Liver (tissue), 9 donors: ENCODE data around the gene RALB. TPM values are rescaled to one million over a fixed set of nuclear protein-coding genes. Genes with fewer than 3 reads are reported as not detected.

Experiments
- DNase-seq: peaks from one replicate; pipeline ENCODE4 v3.0.0-alpha.2; 2017; ENCODE audit warnings: low spot score
- H3K27ac ChIP-seq, 2 donors: one replicate each; pipeline ENCODE4 v1.7.0; 2013; ENCODE audit warnings: inconsistent platforms in 2 of 2, low read length in 2 of 2, control low read depth in 1 of 2, low read depth in 1 of 2, mild to moderate bottlenecking in 1 of 2
- H3K27me3 ChIP-seq, 4 donors: one replicate each; pipeline versions ENCODE4 v1.6.1 to v1.7.0; 2013; ENCODE audit warnings: low read length in 3 of 4, inconsistent platforms in 1 of 4, mild to moderate bottlenecking in 1 of 4, moderate library complexity in 1 of 4; ENCODE audit not compliant: control insufficient read depth in 4 of 4, insufficient read depth in 4 of 4
- H3K36me3 ChIP-seq, 4 donors: one replicate each; pipeline versions ENCODE4 v1.6.1 to v1.7.0; 2013; ENCODE audit warnings: low read length in 3 of 4, mild to moderate bottlenecking in 3 of 4, low read depth in 1 of 4, moderate library complexity in 1 of 4; ENCODE audit not compliant: control insufficient read depth in 4 of 4, insufficient read depth in 3 of 4
- H3K4me1 ChIP-seq, 4 donors: one replicate each; pipeline versions ENCODE4 v1.6.1 to v1.7.0; 2013; ENCODE audit warnings: low read length in 3 of 4, mild to moderate bottlenecking in 3 of 4, moderate library complexity in 1 of 4; ENCODE audit not compliant: control insufficient read depth in 4 of 4, insufficient read depth in 4 of 4
- H3K4me3 ChIP-seq, 3 donors: one replicate each; pipeline versions ENCODE4 v1.6.1 to v1.7.0; 2013; ENCODE audit warnings: low read length in 3 of 3, control low read depth in 1 of 3, low read depth in 1 of 3, mild to moderate bottlenecking in 1 of 3
- H3K9ac ChIP-seq, 2 donors: one replicate each; pipeline ENCODE4 v1.7.0; 2013; ENCODE audit warnings: low read length in 2 of 2, mild to moderate bottlenecking in 2 of 2, moderate library complexity in 2 of 2, control low read depth in 1 of 2, low read depth in 1 of 2
- H3K9me3 ChIP-seq, 4 donors: one replicate each; pipeline versions ENCODE4 v1.6.1 to v1.7.0; 2013; ENCODE audit warnings: low read length in 3 of 4; ENCODE audit not compliant: control insufficient read depth in 4 of 4
- ATF3 ChIP-seq: IDR thresholded peaks from 2 replicates; pipeline ENCODE4 v1.6.1; 2016; ENCODE audit warnings: antibody characterized with exemption
- CTCF ChIP-seq: fragments of 150-350 bp; IDR thresholded peaks from 2 replicates; pipeline ENCODE4 v1.5.1; 2017; ENCODE audit warnings: improper control_type of control experiment, low read depth, low read length; ENCODE audit not compliant: missing input control
- EGR1 ChIP-seq, 2 donors: IDR thresholded peaks; 2 replicates each; pipeline ENCODE4 v1.6.1; 2016 to 2018; ENCODE audit warnings: antibody characterized with exemption in 2 of 2, low read depth in 2 of 2
- FOXA2 ChIP-seq: IDR thresholded peaks from 2 replicates; pipeline ENCODE4 v1.6.1; 2016; ENCODE audit warnings: antibody characterized with exemption
- GABPA ChIP-seq, 2 donors: IDR thresholded peaks in 1 of 2; conservative IDR thresholded peaks in 1 of 2; 2 replicates each; pipeline ENCODE4 v1.6.1; 2016; ENCODE audit warnings: antibody characterized with exemption in 2 of 2, mild to moderate bottlenecking in 1 of 2, moderate library complexity in 1 of 2
- HNF4A ChIP-seq, 2 donors: conservative IDR thresholded peaks; 2 replicates each; pipeline ENCODE4 v1.6.1; 2016; ENCODE audit warnings: antibody characterized with exemption in 2 of 2, mild to moderate bottlenecking in 2 of 2
- HNF4G ChIP-seq: IDR thresholded peaks from 2 replicates; pipeline ENCODE4 v1.6.1; 2016; ENCODE audit warnings: antibody characterized with exemption
- JUND ChIP-seq, 2 donors: IDR thresholded peaks; 2 replicates each; pipeline ENCODE4 v1.6.1; 2016; ENCODE audit warnings: antibody characterized with exemption in 2 of 2
- MAX ChIP-seq: IDR thresholded peaks from 2 replicates; pipeline ENCODE4 v1.6.1; 2016; ENCODE audit warnings: antibody characterized with exemption
- NR2F2 ChIP-seq: IDR thresholded peaks from 2 replicates; pipeline ENCODE4 v1.6.1; 2016; ENCODE audit warnings: antibody characterized with exemption
- RAD21 ChIP-seq, 2 donors: IDR thresholded peaks; 2 replicates each; pipeline ENCODE4 v1.6.1; 2016; ENCODE audit warnings: antibody characterized with exemption in 2 of 2, mild to moderate bottlenecking in 2 of 2
- RXRA ChIP-seq, 2 donors: IDR thresholded peaks; 2 replicates each; pipeline ENCODE4 v1.6.1; 2017 to 2018; ENCODE audit warnings: antibody characterized with exemption in 2 of 2, mild to moderate bottlenecking in 1 of 2
- SP1 ChIP-seq: IDR thresholded peaks from 2 replicates; pipeline ENCODE4 v1.6.1; 2018; ENCODE audit warnings: antibody characterized with exemption, mild to moderate bottlenecking
- YY1 ChIP-seq: IDR thresholded peaks from 2 replicates; pipeline ENCODE4 v1.6.1; 2016; ENCODE audit warnings: antibody characterized with exemption, mild to moderate bottlenecking
- WGBS: extraction: QIAGEN DNeasy Blood & Tissue Kit; methylation state at CpG from one replicate; pipeline ENCODE4 v1.1.7; 2013; 5-methylcytosine and 5-hydroxymethylcytosine counted together
- polyA plus RNA-seq, 2 donors: library from polyadenylated mRNA; stranded (reverse) in 1 of 2; unstranded in 1 of 2; fragments of 200-250 nt in 1 of 2; fragments of >200 nt in 1 of 2; fragmentation: Nextera tagmentation in 1 of 2; extraction: Ambion mirVana in 1 of 2; gene quantifications; one replicate each; pipeline versions ENCODE4 v1.2.1 to v1.2.3, GENCODE V29; 2013 to 2015
- total RNA-seq, 2 donors: library from RNA; depleted of rRNA; stranded (reverse); fragments of >200 nt; gene quantifications; one replicate each; pipeline ENCODE4 v1.2.3, GENCODE V29; 2014
- TF ChIP-seq, protein P1 (sequence below): IDR thresholded peaks from 2 replicates; pipeline ENCODE4 v1.6.1; 2016; ENCODE audit warnings: antibody characterized with exemption
- donor health status: healthy.
- donor health status: healthy.
- donor health status: healthy.
- donor health status: healthy.
- donor health status: healthy.

RALB gene
- total and polyA plus RNA-seq, 4 donors: 11.1 to 26.4 (median 20.1) TPM

DNA sequence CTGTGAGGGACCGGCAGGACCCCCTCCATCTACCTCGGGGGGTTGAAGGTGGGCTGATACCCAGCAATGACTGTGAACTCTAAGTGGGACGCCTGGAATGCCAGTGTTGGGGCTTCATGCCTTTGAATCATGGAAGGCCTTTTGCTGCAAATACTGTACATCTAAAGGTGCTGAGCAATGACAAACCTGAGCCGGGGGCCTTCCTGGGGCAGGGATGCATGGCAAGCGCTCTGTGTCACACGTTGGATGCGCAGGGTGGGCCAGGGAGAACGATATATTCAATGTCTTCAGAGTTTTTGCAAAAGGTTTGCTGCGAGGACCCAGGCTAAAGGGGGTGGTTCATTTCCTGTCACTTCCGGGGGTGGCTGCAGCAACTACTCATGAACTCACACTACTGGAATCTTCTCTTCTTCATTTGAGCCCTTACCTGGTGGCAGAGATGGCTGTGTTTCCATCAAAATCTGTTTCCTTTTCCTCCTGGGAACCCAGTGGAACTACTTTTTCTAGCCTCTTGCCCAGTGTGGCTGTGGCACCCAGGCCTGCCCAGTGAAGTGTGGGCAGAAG, 69.2 kb downstream of the RALB start (continued):
- TF ChIP-seq NR2F2 (no peak), MAX (no peak), HNF4G (no peak), RAD21 (IDR thresholded peaks at IDR 0.05) (no peak), GABPA (IDR thresholded peaks at IDR 0.05 in 1 of 2, conservative IDR thresholded peaks at IDR 0.05 in 1 of 2) (no peak), ATF3 (no peak)
- TF ChIP-seq, protein P1, sequence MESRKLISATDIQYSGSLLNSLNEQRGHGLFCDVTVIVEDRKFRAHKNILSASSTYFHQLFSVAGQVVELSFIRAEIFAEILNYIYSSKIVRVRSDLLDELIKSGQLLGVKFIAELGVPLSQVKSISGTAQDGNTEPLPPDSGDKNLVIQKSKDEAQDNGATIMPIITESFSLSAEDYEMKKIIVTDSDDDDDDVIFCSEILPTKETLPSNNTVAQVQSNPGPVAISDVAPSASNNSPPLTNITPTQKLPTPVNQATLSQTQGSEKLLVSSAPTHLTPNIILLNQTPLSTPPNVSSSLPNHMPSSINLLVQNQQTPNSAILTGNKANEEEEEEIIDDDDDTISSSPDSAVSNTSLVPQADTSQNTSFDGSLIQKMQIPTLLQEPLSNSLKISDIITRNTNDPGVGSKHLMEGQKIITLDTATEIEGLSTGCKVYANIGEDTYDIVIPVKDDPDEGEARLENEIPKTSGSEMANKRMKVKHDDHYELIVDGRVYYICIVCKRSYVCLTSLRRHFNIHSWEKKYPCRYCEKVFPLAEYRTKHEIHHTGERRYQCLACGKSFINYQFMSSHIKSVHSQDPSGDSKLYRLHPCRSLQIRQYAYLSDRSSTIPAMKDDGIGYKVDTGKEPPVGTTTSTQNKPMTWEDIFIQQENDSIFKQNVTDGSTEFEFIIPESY: no peak

DNA sequence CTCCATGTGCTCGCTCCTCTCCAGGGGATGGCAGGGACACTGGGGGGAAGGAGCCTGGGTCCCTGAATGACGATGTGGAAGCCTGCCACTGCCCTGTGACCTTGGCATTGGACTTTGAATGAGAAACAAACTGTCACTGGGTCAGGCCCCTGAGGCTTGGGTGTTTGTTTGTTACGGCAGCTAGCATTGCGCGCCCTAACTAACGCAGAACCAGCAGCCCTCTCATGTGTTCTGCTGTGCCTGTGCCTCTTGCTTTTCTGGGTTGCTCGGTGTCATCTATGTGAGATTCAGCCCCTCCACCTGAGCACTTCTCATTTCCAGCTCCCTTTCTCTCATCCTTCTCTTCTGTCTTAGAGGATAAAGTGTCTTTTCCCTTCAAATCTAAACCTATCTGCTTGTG, 69.7 kb downstream of the RALB start:
- no peak overlapping the region for H3K27ac ChIP-seq
- no peak for DNase-seq
- no peak overlapping the region for H3K9ac ChIP-seq
- H3K9me3 ChIP-seq: no peaks in the 10 kb centered on the region
- no peaks in the 10 kb centered on the region for H3K27me3 ChIP-seq
- H3K36me3 ChIP-seq: no peaks in the 10 kb centered on the region
- peaks cover 0 to 13% (median 12%) of the 10 kb centered on the region in 4 donors for H3K4me1 ChIP-seq
- WGBS: 80% methylated on average over 7 of the region's 7 CpGs
- H3K4me3 ChIP-seq: no peak overlapping the region
- peak in 1 of 2 donors; percentile 31 for TF ChIP-seq HNF4A (conservative IDR thresholded peaks at IDR 0.05)
- TF ChIP-seq FOXA2: no peak

GRCh38 chr2:120323214-120323613, 70.6 kb downstream of the RALB start:
- no peaks in the 10 kb centered on the region for H3K36me3 ChIP-seq
- no peak for DNase-seq
- peaks cover 0 to 13% (median 12%) of the 10 kb centered on the region in 4 donors for H3K4me1 ChIP-seq
- H3K27me3 ChIP-seq: no peaks in the 10 kb centered on the region
- no peak overlapping the region for H3K9ac ChIP-seq
- H3K4me3 ChIP-seq: no peak overlapping the region
- no peak for TF ChIP-seq ATF3
- TF ChIP-seq RXRA (IDR thresholded peaks at IDR 0.05): peak in 1 of 2 donors; percentile 18
- TF ChIP-seq HNF4A (conservative IDR thresholded peaks at IDR 0.05): peak in 1 of 2 donors; percentile 43
- 48% methylated on average over 10 of the region's 10 CpGs for WGBS
- H3K9me3 ChIP-seq: no peaks in the 10 kb centered on the region
- no peak overlapping the region for H3K27ac ChIP-seq

GRCh38 chr2:120323807-120324399, 71.3 kb downstream of the RALB start:
- no peaks in the 10 kb centered on the region for H3K27me3 ChIP-seq
- no peak overlapping the region for H3K9ac ChIP-seq
- peaks cover 0 to 13% (median 12%) of the 10 kb centered on the region in 4 donors for H3K4me1 ChIP-seq
- no peak overlapping the region for H3K27ac ChIP-seq
- 69% methylated on average over 10 of the region's 10 CpGs for WGBS
- H3K9me3 ChIP-seq: no peaks in the 10 kb centered on the region
- no peak for DNase-seq
- no peak overlapping the region for H3K4me3 ChIP-seq
- no peaks in the 10 kb centered on the region for H3K36me3 ChIP-seq
- TF ChIP-seq RXRA (IDR thresholded peaks at IDR 0.05): no peak
- TF ChIP-seq MAX: no peak
- TF ChIP-seq CTCF: no peak
- no peak for TF ChIP-seq NR2F2
- no peak for TF ChIP-seq ATF3
- no peak for TF ChIP-seq HNF4A (conservative IDR thresholded peaks at IDR 0.05)
- TF ChIP-seq YY1: no peak
- TF ChIP-seq SP1: no peak
- no peak for TF ChIP-seq HNF4G
- no peak for TF ChIP-seq JUND (IDR thresholded peaks at IDR 0.05)
- TF ChIP-seq EGR1 (IDR thresholded peaks at IDR 0.05; ENCODE audit: low read depth in 2 of 2): no peak
- no peak for TF ChIP-seq FOXA2
- TF ChIP-seq, protein P1: no peak
